GM06990 (cell line): Measurements from ENCODE around the gene DENND11.

Source experiments
- DNase-seq: peaks from one replicate; pipeline ENCODE4 v3.0.0-alpha.2; 2011; ENCODE audit not compliant: insufficient read length; ENCODE audit errors: extremely low read depth
- H3K27me3 ChIP-seq: replicated peaks from 2 replicates; pipeline ENCODE4 v1.6.0; 2011; ENCODE audit warnings: low read length; ENCODE audit not compliant: control insufficient read depth, insufficient read depth
- H3K36me3 ChIP-seq: 2 replicates; pipeline ENCODE4 v1.5.1; 2011; ENCODE audit warnings: low read length; ENCODE audit not compliant: control insufficient read depth, insufficient read depth
- H3K4me3 ChIP-seq: replicated peaks from 2 replicates; pipeline ENCODE4 v1.5.1; 2011; ENCODE audit warnings: low read depth, mild to moderate bottlenecking, control low read depth, low read length
- TF ChIP-seq, protein P1 (sequence below): IDR thresholded peaks from 2 replicates; pipeline ENCODE4 v1.5.1; 2011; ENCODE audit warnings: low read length, control low read depth, mild to moderate bottlenecking, inconsistent platforms; ENCODE audit not compliant: insufficient read depth, poor library complexity, severe bottlenecking

DENND11 gene

GRCh38 chr7:141660259-141660658 is 41.7 kb downstream of the DENND11 start:
- TF ChIP-seq, protein P1, sequence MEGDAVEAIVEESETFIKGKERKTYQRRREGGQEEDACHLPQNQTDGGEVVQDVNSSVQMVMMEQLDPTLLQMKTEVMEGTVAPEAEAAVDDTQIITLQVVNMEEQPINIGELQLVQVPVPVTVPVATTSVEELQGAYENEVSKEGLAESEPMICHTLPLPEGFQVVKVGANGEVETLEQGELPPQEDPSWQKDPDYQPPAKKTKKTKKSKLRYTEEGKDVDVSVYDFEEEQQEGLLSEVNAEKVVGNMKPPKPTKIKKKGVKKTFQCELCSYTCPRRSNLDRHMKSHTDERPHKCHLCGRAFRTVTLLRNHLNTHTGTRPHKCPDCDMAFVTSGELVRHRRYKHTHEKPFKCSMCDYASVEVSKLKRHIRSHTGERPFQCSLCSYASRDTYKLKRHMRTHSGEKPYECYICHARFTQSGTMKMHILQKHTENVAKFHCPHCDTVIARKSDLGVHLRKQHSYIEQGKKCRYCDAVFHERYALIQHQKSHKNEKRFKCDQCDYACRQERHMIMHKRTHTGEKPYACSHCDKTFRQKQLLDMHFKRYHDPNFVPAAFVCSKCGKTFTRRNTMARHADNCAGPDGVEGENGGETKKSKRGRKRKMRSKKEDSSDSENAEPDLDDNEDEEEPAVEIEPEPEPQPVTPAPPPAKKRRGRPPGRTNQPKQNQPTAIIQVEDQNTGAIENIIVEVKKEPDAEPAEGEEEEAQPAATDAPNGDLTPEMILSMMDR, result no peak
- DNase-seq, result no peak
- Histone ChIP-seq H3K4me3 (no peak overlapping the region), H3K36me3 (peaks cover 13% of the 10 kb centered on the region), H3K27me3 (no peaks in the 10 kb centered on the region)

- DNase-seq, result no peak
- no peaks in the 10 kb centered on the region for H3K27me3 ChIP-seq
- H3K36me3 ChIP-seq, result peaks cover 10% of the 10 kb centered on the region
- TF ChIP-seq, protein P1, result no peak
- no peak overlapping the region for H3K4me3 ChIP-seq
These were observed 42.5 kb downstream of the DENND11 start for GRCh38 chr7:141659501-141659900.

DNA sequence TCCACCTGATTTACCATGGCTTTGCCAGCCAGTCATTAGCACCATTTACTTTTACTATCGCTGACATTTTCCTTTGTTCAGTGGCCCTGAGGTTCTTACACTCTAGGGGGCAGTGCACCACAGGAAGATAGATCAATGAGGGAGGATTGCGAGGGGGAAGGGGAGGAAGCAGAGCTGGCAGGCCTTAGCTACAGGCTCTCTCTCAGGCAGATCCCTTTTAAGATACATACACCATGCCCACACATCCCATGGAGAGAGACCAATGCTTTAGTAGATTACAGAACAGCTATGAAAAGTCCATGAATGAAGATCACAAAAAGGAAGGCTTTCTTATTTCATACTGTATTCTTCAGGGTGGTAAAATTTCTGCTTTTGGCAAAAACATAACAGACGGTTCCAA is 47.4 kb downstream of the DENND11 start:
- no peaks in the 10 kb centered on the region for H3K27me3 ChIP-seq
- no peak overlapping the region for H3K4me3 ChIP-seq
- DNase-seq, result peak; percentile 26
- TF ChIP-seq, protein P1, result peak; percentile 81
- H3K36me3 ChIP-seq, result peaks cover 3% of the 10 kb centered on the region

DNA sequence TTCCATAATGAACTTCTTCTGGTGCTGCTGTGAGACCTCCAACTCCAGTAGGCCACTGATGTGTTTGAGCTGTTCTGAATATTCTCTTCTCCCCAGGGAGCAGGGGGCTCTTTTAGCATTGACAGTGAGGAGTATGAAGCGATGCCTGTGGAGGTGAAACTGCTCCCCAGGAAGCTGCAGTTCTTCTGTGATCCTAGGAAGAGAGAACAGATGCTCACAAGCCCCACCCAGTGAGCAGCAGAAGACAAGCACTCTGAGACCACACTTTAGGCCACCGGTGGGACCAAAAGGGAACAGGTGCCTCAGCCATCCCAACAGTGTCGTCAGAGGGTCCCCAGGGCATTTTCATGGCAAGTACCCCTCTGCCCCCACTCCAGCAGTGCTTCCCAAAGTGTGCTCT is 49.3 kb downstream of the DENND11 start:
- H3K36me3 ChIP-seq, result peaks cover 3% of the 10 kb centered on the region
- TF ChIP-seq, protein P1, result no peak
- DNase-seq, result no peak
- no peaks in the 10 kb centered on the region for H3K27me3 ChIP-seq
- H3K4me3 ChIP-seq, result no peak overlapping the region
